Astrocyte (in vitro differentiated cells and primary cell): ENCODE results near the gene CEP131. TPM values are rescaled to one million over a fixed set of nuclear protein-coding genes. Genes with fewer than 3 reads are reported as not detected.

Experiments
- DNase-seq: peaks from one replicate; pipeline ENCODE4 v3.0.0-alpha.2; 2010; ENCODE audit warnings: low read depth
- FAIRE-seq: peaks from 2 replicates; lab custom pipeline; 2011; peaks lifted over from hg19 to GRCh38; lab: Jason Lieb, UNC
- H2AFZ ChIP-seq: 2 replicates; pipeline ENCODE4 v1.6.0; 2012; ENCODE audit warnings: low read depth, low read length, inconsistent platforms
- H3K27ac ChIP-seq: 2 replicates; pipeline ENCODE4 v1.5.1; 2011; ENCODE audit warnings: low read depth, low read length, inconsistent platforms
- H3K27me3 ChIP-seq: 2 replicates; pipeline ENCODE4 v1.6.0; 2011; ENCODE audit warnings: low read length, inconsistent platforms; ENCODE audit not compliant: insufficient read depth
- H3K36me3 ChIP-seq: 2 replicates; pipeline ENCODE4 v1.5.1; 2011; ENCODE audit warnings: low read length, inconsistent platforms; ENCODE audit not compliant: insufficient read depth
- H3K4me1 ChIP-seq: 2 replicates; pipeline ENCODE4 v1.5.1; 2011; ENCODE audit warnings: low read length, inconsistent platforms; ENCODE audit not compliant: insufficient read depth
- H3K4me2 ChIP-seq: 2 replicates; pipeline ENCODE4 v1.6.0; 2012; ENCODE audit warnings: low read length, inconsistent platforms
- H3K4me3 ChIP-seq: 2 replicates; pipeline ENCODE4 v1.5.1; 2011; ENCODE audit warnings: low read depth, mild to moderate bottlenecking, low read length, inconsistent platforms; ENCODE audit not compliant: insufficient read depth
- H3K79me2 ChIP-seq: 2 replicates; pipeline ENCODE4 v1.6.0; 2012; ENCODE audit warnings: mild to moderate bottlenecking, low read length, inconsistent platforms; ENCODE audit not compliant: insufficient read depth
- H3K9ac ChIP-seq: 2 replicates; pipeline ENCODE4 v1.6.0; 2012; ENCODE audit warnings: mild to moderate bottlenecking, low read length, inconsistent platforms
- H3K9me3 ChIP-seq: 2 replicates; pipeline ENCODE4 v1.5.1; 2012; ENCODE audit warnings: low read depth, mild to moderate bottlenecking, low read length, inconsistent platforms; ENCODE audit not compliant: insufficient read depth
- H4K20me1 ChIP-seq: 2 replicates; pipeline ENCODE4 v1.6.0; 2012; ENCODE audit warnings: low read length, inconsistent platforms; ENCODE audit not compliant: insufficient read depth
- H3K27ac Mint-ChIP-seq: one replicate; pipeline ENCODE4 v1.8.0; 2021; ENCODE audit warnings: mild to moderate bottlenecking, mixed read lengths; ENCODE audit not compliant: unreplicated experiment
- H3K27me3 Mint-ChIP-seq: one replicate; pipeline ENCODE4 v1.8.0; 2021; ENCODE audit warnings: low read depth, mixed read lengths; ENCODE audit not compliant: unreplicated experiment
- H3K36me3 Mint-ChIP-seq: one replicate; pipeline ENCODE4 v1.8.0; 2021; ENCODE audit warnings: low read depth, mixed read lengths; ENCODE audit not compliant: unreplicated experiment
- H3K4me1 Mint-ChIP-seq: one replicate; pipeline ENCODE4 v1.8.0; 2021; ENCODE audit warnings: low read depth, mixed read lengths; ENCODE audit not compliant: unreplicated experiment
- H3K4me3 Mint-ChIP-seq: one replicate; pipeline ENCODE4 v1.8.0; 2021; ENCODE audit warnings: mild to moderate bottlenecking, moderate library complexity, mixed read lengths; ENCODE audit not compliant: unreplicated experiment
- H3K9me3 Mint-ChIP-seq: one replicate; pipeline ENCODE4 v1.8.0; 2021; ENCODE audit warnings: mild to moderate bottlenecking, mixed read lengths; ENCODE audit not compliant: unreplicated experiment
- CTCF ChIP-seq: IDR thresholded peaks from 2 replicates; pipeline ENCODE4 v1.5.1; 2011; ENCODE audit warnings: low read depth, mild to moderate bottlenecking, inconsistent platforms, low read length, moderate library complexity; ENCODE audit not compliant: insufficient read depth
- EZH2 ChIP-seq: IDR thresholded peaks from 2 replicates; pipeline ENCODE4 v1.6.1; 2012; ENCODE audit warnings: mild to moderate bottlenecking, low read length, inconsistent platforms; ENCODE audit not compliant: insufficient read depth
- total RNA-seq: library from RNA; stranded (reverse); gene quantifications from 2 replicates; pipeline ENCODE4 v1.2.1, GENCODE V29; 2021

Gene CEP131
- total RNA-seq, 1 donor from 2014 or later = 5.8 TPM

GRCh38 chr17:81179220-81179619 lies 43.5 kb downstream of the CEP131 start:
- Histone ChIP-seq H3K27ac (no peak overlapping the region), H3K36me3 (no peaks in the 10 kb centered on the region), H3K4me2 (no peak overlapping the region), H3K4me3 (no peak overlapping the region), H3K9me3 (no peaks in the 10 kb centered on the region), H3K9ac (no peak overlapping the region), H3K27me3 (no peaks in the 10 kb centered on the region), H3K79me2 (no peaks in the 10 kb centered on the region), H2AFZ (no peak overlapping the region), H3K4me1 (no peaks in the 10 kb centered on the region), H4K20me1 (no peaks in the 10 kb centered on the region)
- Mint-ChIP-seq H3K9me3 (peaks cover 3% of the 10 kb centered on the region), H3K27ac (no peak overlapping the region), H3K27me3 (peaks cover 4% of the 10 kb centered on the region), H3K4me1 (no peaks in the 10 kb centered on the region), H3K36me3 (no peaks in the 10 kb centered on the region), H3K4me3 (no peak overlapping the region)
- DNase-seq (no peak), FAIRE-seq (no peak)
- no peak for TF ChIP-seq EZH2
- TF ChIP-seq CTCF = no peak

- DNase-seq = no peak
- H3K36me3 Mint-ChIP-seq = no peaks in the 10 kb centered on the region
These were observed 44.4 kb downstream of the CEP131 start for GRCh38 chr17:81178136-81179091.

More at GRCh38 chr17:81178136-81179091, 44.4 kb downstream of the CEP131 start:
- Histone ChIP-seq H3K4me2 (no peak overlapping the region), H3K27me3 (no peaks in the 10 kb centered on the region), H4K20me1 (no peaks in the 10 kb centered on the region), H3K79me2 (no peaks in the 10 kb centered on the region), H3K9ac (no peak overlapping the region), H3K27ac (no peak overlapping the region), H2AFZ (no peak overlapping the region), H3K36me3 (no peaks in the 10 kb centered on the region), H3K4me3 (no peak overlapping the region), H3K9me3 (no peaks in the 10 kb centered on the region), H3K4me1 (no peaks in the 10 kb centered on the region)
- Mint-ChIP-seq H3K4me1 (no peaks in the 10 kb centered on the region), H3K27me3 (peaks cover 8% of the 10 kb centered on the region), H3K27ac (no peak overlapping the region), H3K4me3 (no peak overlapping the region), H3K9me3 (peaks cover 3% of the 10 kb centered on the region)
- TF ChIP-seq CTCF (no peak), EZH2 (no peak)
- no peak for FAIRE-seq
